SHP77 treated with DMSO at 0.1 percent for 48 hours (cell line): Measurements from ENCODE around the gene SPR.

Experiments
- DNase-seq: peaks from one replicate; lab custom pipeline; 2025; lab: John Stamatoyannopoulos, UW

Gene SPR

DNA sequence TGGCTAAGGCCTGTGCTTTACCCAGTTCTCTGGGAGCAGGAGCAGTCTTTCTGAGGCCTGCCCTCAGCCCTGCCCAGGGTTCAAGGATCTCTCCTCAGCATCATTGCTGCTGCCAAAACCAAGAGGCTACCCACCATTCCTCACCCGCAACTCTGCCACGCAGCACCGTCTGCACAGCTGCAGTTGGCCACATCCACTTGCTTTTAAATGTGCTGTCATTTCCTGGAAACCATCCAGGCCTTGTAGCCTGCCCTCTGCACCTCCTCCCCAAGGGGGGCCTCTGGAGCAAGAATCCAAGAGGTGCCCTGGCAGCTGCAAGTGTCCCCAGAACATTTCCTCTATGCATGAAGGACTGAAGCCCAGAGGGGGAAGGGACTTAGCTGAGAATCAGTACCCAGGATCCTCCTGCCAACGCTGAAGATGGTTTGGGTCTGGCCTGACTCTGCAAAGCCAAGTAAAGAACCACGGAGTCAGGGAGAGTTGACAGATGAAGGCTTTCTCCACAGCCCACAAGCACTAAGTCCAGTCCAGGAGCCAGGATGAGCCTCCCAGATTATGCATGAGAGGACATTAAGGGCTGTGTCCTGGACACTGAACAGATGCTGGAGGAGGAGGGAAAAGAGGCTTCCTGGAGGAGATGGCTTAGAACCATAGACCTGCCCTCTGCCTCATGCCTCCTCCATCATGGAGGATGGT is 45.0 kb downstream of the SPR start:
- DNase-seq: no peak

- no peak for DNase-seq
Measured at GRCh38 chr2:72932805-72933204, 45.6 kb downstream of the SPR start.

- no peak for DNase-seq
Measured at GRCh38 chr2:72933207-72933606, 46.0 kb downstream of the SPR start.

GRCh38 chr2:72933646-72934151 is 46.5 kb downstream of the SPR start:
- DNase-seq: no peak

DNA sequence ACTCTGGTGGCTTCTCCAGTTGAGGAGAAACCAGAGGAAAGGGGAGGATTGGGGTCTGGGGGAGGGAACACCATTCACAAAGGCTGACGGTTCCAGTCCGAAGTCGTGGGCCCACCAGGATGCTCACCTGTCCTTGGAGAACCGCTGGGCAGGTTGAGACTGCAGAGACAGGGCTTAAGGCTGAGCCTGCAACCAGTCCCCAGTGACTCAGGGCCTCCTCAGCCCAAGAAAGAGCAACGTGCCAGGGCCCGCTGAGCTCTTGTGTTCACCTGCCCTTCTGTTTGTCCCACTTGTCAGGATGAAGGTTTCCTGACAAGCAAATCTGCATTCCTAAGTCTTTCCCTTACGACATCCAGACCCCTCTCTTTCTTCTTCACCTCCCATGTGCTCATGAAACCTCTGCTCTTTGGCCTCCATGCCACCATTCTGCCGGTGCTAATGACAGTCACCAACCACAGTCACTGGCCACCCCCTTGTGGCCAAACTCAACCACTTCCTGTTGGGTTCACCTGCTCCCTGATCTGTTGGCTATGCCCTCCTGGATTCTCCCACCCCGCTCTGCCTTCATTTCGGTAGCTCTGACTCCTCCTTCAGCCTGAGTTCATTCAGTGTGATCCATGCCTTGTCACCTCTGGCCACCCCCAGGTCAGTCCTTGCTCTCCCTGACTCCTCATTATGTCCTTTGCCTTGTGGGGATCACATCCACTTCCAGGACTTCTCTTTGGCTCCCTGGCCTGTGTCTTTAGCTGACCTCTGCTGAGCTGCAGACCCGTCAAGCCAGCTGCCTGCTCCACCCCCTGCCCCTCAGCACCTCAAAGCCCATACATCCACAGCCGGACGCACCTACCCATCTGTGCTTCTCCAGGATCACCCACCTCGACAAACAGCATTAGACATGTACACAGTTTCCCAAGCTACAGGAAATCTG is 47.7 kb downstream of the SPR start:
- peak; percentile 33 for DNase-seq

- no peak for DNase-seq
Measured at GRCh38 chr2:72935611-72935957, 48.4 kb downstream of the SPR start.

- no peak for DNase-seq
Measured at GRCh38 chr2:72936660-72937355, 49.6 kb downstream of the SPR start.

DNA sequence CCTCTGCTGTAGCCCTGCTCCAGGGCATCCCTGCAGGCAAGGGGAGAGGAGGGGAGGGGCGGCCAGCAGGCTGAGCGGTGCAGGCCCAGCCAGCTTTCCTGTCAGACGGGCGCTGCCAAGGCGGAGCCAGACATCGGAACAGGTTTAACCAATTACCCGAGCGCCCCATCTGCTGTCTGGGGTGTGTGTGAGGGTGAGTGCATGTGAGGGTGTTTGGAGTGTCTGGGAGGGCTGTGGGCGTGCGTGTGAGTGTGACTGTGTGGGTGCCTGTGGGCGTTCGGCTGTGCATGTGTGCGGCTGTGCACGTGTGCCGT is 50.1 kb downstream of the SPR start:
- DNase-seq: no peak

DNA sequence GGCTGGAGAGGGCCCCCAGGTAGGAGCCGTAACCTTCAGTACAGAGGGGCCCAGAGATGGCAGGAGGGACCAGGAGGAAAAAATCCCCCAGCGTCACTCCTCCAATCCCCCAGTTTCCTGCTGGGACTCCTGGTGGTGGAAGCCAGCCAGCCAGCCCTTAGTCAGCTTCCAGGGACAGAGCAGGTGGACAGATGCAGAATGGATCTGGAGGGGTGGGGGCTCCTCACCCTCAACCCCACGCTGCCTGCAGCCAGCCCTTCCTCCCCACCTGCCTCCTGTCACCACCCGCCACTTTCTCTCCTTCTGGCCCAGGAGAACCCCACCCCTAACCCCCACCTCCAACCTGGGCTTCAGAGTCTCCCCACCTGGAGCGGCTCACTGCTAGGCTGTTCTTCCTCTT is 51.2 kb downstream of the SPR start:
- no peak for DNase-seq

GRCh38 chr2:72940361-72940760 is 53.2 kb downstream of the SPR start:
- DNase-seq: no peak

DNA sequence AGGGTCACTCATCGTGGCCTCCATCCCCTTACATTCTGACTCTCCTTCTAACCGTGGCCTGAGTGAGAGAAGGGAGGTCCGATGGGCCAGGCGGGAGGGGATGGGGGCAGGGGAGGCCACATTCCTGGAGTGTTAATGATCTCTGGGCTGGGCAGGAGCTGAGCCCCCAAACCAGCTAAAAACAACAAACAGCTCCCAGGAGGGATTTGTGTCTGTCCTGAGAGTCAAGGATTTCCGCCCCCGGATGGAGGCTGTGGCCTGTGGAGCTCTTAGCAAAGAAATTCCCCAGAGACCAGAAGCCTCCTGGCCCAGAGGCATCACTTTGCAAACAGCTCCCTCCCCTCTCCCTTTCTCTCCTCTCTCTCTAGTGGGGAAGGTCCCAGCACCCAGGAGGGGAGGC is 53.6 kb downstream of the SPR start:
- DNase-seq: no peak
